Mucosa of stomach (tissue), 1 donor: Measurements from ENCODE around the gene NDFIP1.

Source experiments
- H3K27me3 ChIP-seq: one replicate; pipeline ENCODE4 v1.7.0; 2013; ENCODE audit warnings: mild to moderate bottlenecking, low read length; ENCODE audit not compliant: control insufficient read depth, insufficient read depth
- H3K36me3 ChIP-seq: one replicate; pipeline ENCODE4 v1.7.0; 2013; ENCODE audit warnings: low read length; ENCODE audit not compliant: control insufficient read depth, insufficient read depth
- H3K4me1 ChIP-seq: one replicate; pipeline ENCODE4 v1.7.0; 2013; ENCODE audit warnings: mild to moderate bottlenecking, low read length; ENCODE audit not compliant: control insufficient read depth, insufficient read depth
- H3K4me3 ChIP-seq: one replicate; pipeline ENCODE4 v1.7.0; 2013; ENCODE audit warnings: low read length
- H3K9ac ChIP-seq: one replicate; pipeline ENCODE4 v1.7.0; 2013; ENCODE audit warnings: mild to moderate bottlenecking, low read length, moderate library complexity
- H3K9me3 ChIP-seq: one replicate; pipeline ENCODE4 v1.7.0; 2013; ENCODE audit warnings: mild to moderate bottlenecking, low read length, moderate library complexity; ENCODE audit not compliant: control insufficient read depth
- donor health status: Pancreatic carcinoma.

Gene NDFIP1

GRCh38 chr5:142108432-142109330 is at the start of gene NDFIP1:
TSS of gene NDFIP1 (plus strand) at chr5:142108779. CDS start at chr5:142108975, 196 bp downstream.
- H3K27me3 ChIP-seq = no peaks in the 10 kb centered on the region
- H3K4me3 ChIP-seq = peak within 1 kb of the TSS; percentile 65
- H3K36me3 ChIP-seq = no peaks in the 10 kb centered on the region
- H3K4me1 ChIP-seq = peaks cover 23% of the 10 kb centered on the region
- H3K9me3 ChIP-seq = no peaks in the 10 kb centered on the region
- peak within 1 kb of the TSS; percentile 97 for H3K9ac ChIP-seq

GRCh38 chr5:142059304-142059940 is 49.2 kb upstream of the NDFIP1 start:
- Histone ChIP-seq H3K36me3 (no peaks in the 10 kb centered on the region), H3K9ac (no peak overlapping the region), H3K4me1 (peaks cover 24% of the 10 kb centered on the region), H3K4me3 (no peak overlapping the region), H3K9me3 (no peaks in the 10 kb centered on the region), H3K27me3 (no peaks in the 10 kb centered on the region)

GRCh38 chr5:142063376-142063775 is 45.2 kb upstream of the NDFIP1 start:
- H3K9me3 ChIP-seq = no peaks in the 10 kb centered on the region
- peaks cover 22% of the 10 kb centered on the region for H3K4me1 ChIP-seq
- H3K4me3 ChIP-seq = no peak overlapping the region
- no peak overlapping the region for H3K9ac ChIP-seq
- no peaks in the 10 kb centered on the region for H3K27me3 ChIP-seq
- no peaks in the 10 kb centered on the region for H3K36me3 ChIP-seq

GRCh38 chr5:142063878-142064331 is 44.7 kb upstream of the NDFIP1 start:
- H3K36me3 ChIP-seq = no peaks in the 10 kb centered on the region
- H3K4me3 ChIP-seq = no peak overlapping the region
- no peaks in the 10 kb centered on the region for H3K27me3 ChIP-seq
- H3K9ac ChIP-seq = peak overlapping the region; percentile 2
- H3K4me1 ChIP-seq = peaks cover 17% of the 10 kb centered on the region
- H3K9me3 ChIP-seq = no peaks in the 10 kb centered on the region

- Histone ChIP-seq H3K9me3 (no peaks in the 10 kb centered on the region), H3K4me3 (no peak overlapping the region), H3K27me3 (no peaks in the 10 kb centered on the region), H3K36me3 (no peaks in the 10 kb centered on the region), H3K4me1 (peaks cover 18% of the 10 kb centered on the region), H3K9ac (no peak overlapping the region)
These were observed 43.3 kb upstream of the NDFIP1 start for GRCh38 chr5:142065273-142065672.

- Histone ChIP-seq H3K9me3 (no peaks in the 10 kb centered on the region), H3K27me3 (no peaks in the 10 kb centered on the region), H3K9ac (no peak overlapping the region), H3K36me3 (no peaks in the 10 kb centered on the region), H3K4me3 (no peak overlapping the region), H3K4me1 (peaks cover 18% of the 10 kb centered on the region)
These were observed 38.8 kb upstream of the NDFIP1 start for GRCh38 chr5:142069606-142070399.

- H3K27me3 ChIP-seq = no peaks in the 10 kb centered on the region
- no peak overlapping the region for H3K4me3 ChIP-seq
- H3K9ac ChIP-seq = no peak overlapping the region
- H3K9me3 ChIP-seq = no peaks in the 10 kb centered on the region
- peaks cover 18% of the 10 kb centered on the region for H3K4me1 ChIP-seq
- H3K36me3 ChIP-seq = no peaks in the 10 kb centered on the region
These were observed 37.8 kb upstream of the NDFIP1 start for GRCh38 chr5:142070734-142071133.

GRCh38 chr5:142072488-142072887 is 36.1 kb upstream of the NDFIP1 start:
- Histone ChIP-seq H3K4me3 (no peak overlapping the region), H3K9ac (no peak overlapping the region), H3K36me3 (no peaks in the 10 kb centered on the region), H3K27me3 (no peaks in the 10 kb centered on the region), H3K4me1 (peaks cover 18% of the 10 kb centered on the region), H3K9me3 (no peaks in the 10 kb centered on the region)

GRCh38 chr5:142073362-142073988 is 35.1 kb upstream of the NDFIP1 start:
- Histone ChIP-seq H3K27me3 (no peaks in the 10 kb centered on the region), H3K9ac (no peak overlapping the region), H3K4me1 (peaks cover 18% of the 10 kb centered on the region), H3K36me3 (no peaks in the 10 kb centered on the region), H3K4me3 (no peak overlapping the region), H3K9me3 (no peaks in the 10 kb centered on the region)

- no peaks in the 10 kb centered on the region for H3K36me3 ChIP-seq
- H3K4me3 ChIP-seq = no peak overlapping the region
- no peaks in the 10 kb centered on the region for H3K27me3 ChIP-seq
- H3K4me1 ChIP-seq = peaks cover 18% of the 10 kb centered on the region
- no peaks in the 10 kb centered on the region for H3K9me3 ChIP-seq
- H3K9ac ChIP-seq = no peak overlapping the region
These were observed 34.6 kb upstream of the NDFIP1 start for GRCh38 chr5:142074006-142074405.

- H3K36me3 ChIP-seq = no peaks in the 10 kb centered on the region
- no peaks in the 10 kb centered on the region for H3K9me3 ChIP-seq
- no peaks in the 10 kb centered on the region for H3K27me3 ChIP-seq
- H3K4me1 ChIP-seq = peaks cover 12% of the 10 kb centered on the region
- no peak overlapping the region for H3K4me3 ChIP-seq
- H3K9ac ChIP-seq = no peak overlapping the region
These were observed 30.4 kb upstream of the NDFIP1 start for GRCh38 chr5:142078221-142078620.
